22Rv1 (cell line): ENCODE results near the gene SERPINA3.

Source experiments
- H3K27ac ChIP-seq: fragments of 450-650 bp; 2 replicates; pipeline ENCODE4 v1.5.1; 2017
- CTCF ChIP-seq: fragments of 450-650 bp; IDR thresholded peaks from 2 replicates; pipeline ENCODE4 v1.5.1; 2017; ENCODE audit warnings: mild to moderate bottlenecking
- ZFX ChIP-seq: fragments of 450-650 bp; IDR thresholded peaks from 2 replicates; pipeline ENCODE4 v1.6.1; 2017; ENCODE audit warnings: antibody characterized with exemption, borderline replicate concordance

The SERPINA3 gene

GRCh38 chr14:94643316-94644101 is 31.3 kb downstream of the SERPINA3 start:
- no peak for TF ChIP-seq CTCF
- no peak for TF ChIP-seq ZFX
- H3K27ac ChIP-seq: no peak overlapping the region

GRCh38 chr14:94644102-94644535 is 31.9 kb downstream of the SERPINA3 start:
- no peak for TF ChIP-seq CTCF
- no peak overlapping the region for H3K27ac ChIP-seq

- H3K27ac ChIP-seq: no peak overlapping the region
- TF ChIP-seq CTCF (no peak), ZFX (no peak)
Observed at GRCh38 chr14:94646066-94646465, 33.9 kb downstream of the SERPINA3 start.

GRCh38 chr14:94646481-94646880 is 34.3 kb downstream of the SERPINA3 start:
- TF ChIP-seq CTCF (no peak), ZFX (no peak)

GRCh38 chr14:94648801-94649200 is 36.6 kb downstream of the SERPINA3 start:
- H3K27ac ChIP-seq: no peak overlapping the region
- TF ChIP-seq CTCF (no peak), ZFX (no peak)

More at GRCh38 chr14:94646481-94646880, 34.3 kb downstream of the SERPINA3 start:
- no peak overlapping the region for H3K27ac ChIP-seq

GRCh38 chr14:94649543-94650443 is 37.6 kb downstream of the SERPINA3 start:
- TF ChIP-seq CTCF: no peak
- TF ChIP-seq ZFX: no peak

GRCh38 chr14:94650444-94650775 is 38.2 kb downstream of the SERPINA3 start:
- no peak overlapping the region for H3K27ac ChIP-seq
- no peak for TF ChIP-seq CTCF
- no peak for TF ChIP-seq ZFX

More at GRCh38 chr14:94649543-94650443, 37.6 kb downstream of the SERPINA3 start:
- H3K27ac ChIP-seq: no peak overlapping the region
